Large intestine (tissue), 12 donors: ENCODE data around the gene RPLP1. TPM values are rescaled to one million over a fixed set of nuclear protein-coding genes. Genes with fewer than 3 reads are reported as not detected.

Experiments
- DNase-seq, 2 donors: peaks; one replicate each; pipeline versions ENCODE4 v3.0.0 to v3.0.0-alpha.2; 2013
- H3K27ac ChIP-seq: one replicate; pipeline ENCODE4 v1.5.1; 2013; ENCODE audit warnings: low read length
- H3K27me3 ChIP-seq: 2 replicates; pipeline ENCODE4 v1.6.1; 2013; ENCODE audit warnings: low read length; ENCODE audit not compliant: control insufficient read depth, insufficient read depth
- H3K36me3 ChIP-seq: 2 replicates; pipeline ENCODE4 v1.6.1; 2013; ENCODE audit warnings: low read length; ENCODE audit not compliant: control insufficient read depth, insufficient read depth
- H3K4me1 ChIP-seq: one replicate; pipeline ENCODE4 v1.6.1; 2013; ENCODE audit warnings: low read length; ENCODE audit not compliant: control insufficient read depth, insufficient read depth
- H3K4me3 ChIP-seq: one replicate; pipeline ENCODE4 v1.5.1; 2013; ENCODE audit warnings: low read length
- H3K9me3 ChIP-seq: one replicate; pipeline ENCODE4 v1.6.1; 2013; ENCODE audit warnings: mild to moderate bottlenecking, low read depth, low read length, moderate library complexity; ENCODE audit not compliant: control insufficient read depth
- WGBS: methylation state at CpG from one replicate; pipeline ENCODE4 v1.1.5; 2013; ENCODE audit warnings: low lambda C conversion rate; ENCODE audit not compliant: insufficient coverage; 5-methylcytosine and 5-hydroxymethylcytosine counted together
- long read RNA-seq, 11 donors: transcript quantifications; one replicate each; lab custom pipeline, GENCODE V29; 2026
- polyA plus RNA-seq: library from polyadenylated mRNA; unstranded; fragments of 120-200 nt; gene quantifications from one replicate; pipeline ENCODE4 v1.2.1, GENCODE V29; 2013

Gene RPLP1
- 2,101 TPM for polyA plus RNA-seq
- long read RNA-seq, donor 1, transcript RPLP1-202 (3 exons, 445 nt): minor isoform, 27 of 1,856 reads
- long read RNA-seq, donor 1, transcript RPLP1-204 (3 exons, 940 nt): minor isoform, 19 of 1,856 reads
- long read RNA-seq, donor 1, transcript RPLP1-201 (4 exons, 1,197 nt): major isoform, 1,645 of 1,856 reads
- long read RNA-seq, donor 1, partial matches to known transcripts: 69 of 1,856 reads
- long read RNA-seq, donor 1, other reads (novel, unspliced or antisense): 96 of 1,856 reads
- long read RNA-seq, donor 2, transcript RPLP1-202 (3 exons, 445 nt): minor isoform, 47 of 4,042 reads
- long read RNA-seq, donor 2, transcript RPLP1-201 (4 exons, 1,197 nt): major isoform, 3,540 of 4,042 reads
- long read RNA-seq, donor 2, transcript RPLP1-204 (3 exons, 940 nt): minor isoform, 74 of 4,042 reads
- long read RNA-seq, donor 2, partial matches to known transcripts: 192 of 4,042 reads
- long read RNA-seq, donor 2, other reads (novel, unspliced or antisense): 188 of 4,042 reads
- long read RNA-seq, donor 3: 0 reads
- long read RNA-seq, donor 4, transcript RPLP1-202 (3 exons, 445 nt): minor isoform, 10 of 447 reads
- long read RNA-seq, donor 4, transcript RPLP1-201 (4 exons, 1,197 nt): major isoform, 399 of 447 reads
- long read RNA-seq, donor 4, partial matches to known transcripts: 16 of 447 reads
- long read RNA-seq, donor 4, other reads (novel, unspliced or antisense): 19 of 447 reads
- long read RNA-seq, donor 5, transcript RPLP1-204 (3 exons, 940 nt): minor isoform, 11 of 1,736 reads
- long read RNA-seq, donor 5, transcript RPLP1-201 (4 exons, 1,197 nt): major isoform, 1,535 of 1,736 reads
- long read RNA-seq, donor 5, transcript RPLP1-202 (3 exons, 445 nt): minor isoform, 33 of 1,736 reads
- long read RNA-seq, donor 5, partial matches to known transcripts: 57 of 1,736 reads
- long read RNA-seq, donor 5, other reads (novel, unspliced or antisense): 100 of 1,736 reads
- long read RNA-seq, donor 6, transcript RPLP1-202 (3 exons, 445 nt): minor isoform, 34 of 3,677 reads
- long read RNA-seq, donor 6, transcript RPLP1-204 (3 exons, 940 nt): minor isoform, 78 of 3,677 reads
- long read RNA-seq, donor 6, transcript RPLP1-201 (4 exons, 1,197 nt): major isoform, 3,001 of 3,677 reads
- long read RNA-seq, donor 6, partial matches to known transcripts: 349 of 3,677 reads
- long read RNA-seq, donor 6, other reads (novel, unspliced or antisense): 215 of 3,677 reads
- long read RNA-seq, donor 7, transcript RPLP1-202 (3 exons, 445 nt): minor isoform, 25 of 1,808 reads
- long read RNA-seq, donor 7, transcript RPLP1-201 (4 exons, 1,197 nt): major isoform, 1,589 of 1,808 reads
- long read RNA-seq, donor 7, transcript RPLP1-204 (3 exons, 940 nt): minor isoform, 22 of 1,808 reads
- long read RNA-seq, donor 7, partial matches to known transcripts: 84 of 1,808 reads
- long read RNA-seq, donor 7, other reads (novel, unspliced or antisense): 88 of 1,808 reads
- long read RNA-seq, donor 8, transcript RPLP1-201 (4 exons, 1,197 nt): major isoform, 4,846 of 5,717 reads
- long read RNA-seq, donor 8, transcript RPLP1-202 (3 exons, 445 nt): minor isoform, 68 of 5,717 reads
- long read RNA-seq, donor 8, transcript RPLP1-204 (3 exons, 940 nt): minor isoform, 56 of 5,717 reads
- long read RNA-seq, donor 8, partial matches to known transcripts: 396 of 5,717 reads
- long read RNA-seq, donor 8, other reads (novel, unspliced or antisense): 351 of 5,717 reads
- long read RNA-seq, donor 9, transcript RPLP1-201 (4 exons, 1,197 nt): major isoform, 3,044 of 3,510 reads
- long read RNA-seq, donor 9, transcript RPLP1-204 (3 exons, 940 nt): minor isoform, 39 of 3,510 reads
- long read RNA-seq, donor 9, transcript RPLP1-202 (3 exons, 445 nt): minor isoform, 50 of 3,510 reads
- long read RNA-seq, donor 9, partial matches to known transcripts: 195 of 3,510 reads
- long read RNA-seq, donor 9, other reads (novel, unspliced or antisense): 182 of 3,510 reads
- long read RNA-seq, donor 10, transcript RPLP1-204 (3 exons, 940 nt): minor isoform, 50 of 3,541 reads
- long read RNA-seq, donor 10, transcript RPLP1-202 (3 exons, 445 nt): minor isoform, 29 of 3,541 reads
- long read RNA-seq, donor 10, transcript RPLP1-201 (4 exons, 1,197 nt): major isoform, 3,078 of 3,541 reads
- long read RNA-seq, donor 10, partial matches to known transcripts: 203 of 3,541 reads
- long read RNA-seq, donor 10, other reads (novel, unspliced or antisense): 180 of 3,541 reads
- long read RNA-seq, donor 11, transcript RPLP1-202 (3 exons, 445 nt): minor isoform, 29 of 2,420 reads
- long read RNA-seq, donor 11, transcript RPLP1-201 (4 exons, 1,197 nt): major isoform, 2,138 of 2,420 reads
- long read RNA-seq, donor 11, transcript RPLP1-204 (3 exons, 940 nt): minor isoform, 26 of 2,420 reads
- long read RNA-seq, donor 11, partial matches to known transcripts: 116 of 2,420 reads
- long read RNA-seq, donor 11, other reads (novel, unspliced or antisense): 110 of 2,420 reads

- no peaks in the 10 kb centered on the region for H3K27me3 ChIP-seq
- H3K27ac ChIP-seq: peak within 1 kb of the TSS; percentile 92
- H3K36me3 ChIP-seq: peaks cover 27% of the 10 kb centered on the region
- DNase-seq: peak; percentile 96 to 97
- WGBS: no CpG with 5 or more reads among the region's 77 CpGs
- peaks cover 14% of the 10 kb centered on the region for H3K4me1 ChIP-seq
- H3K4me3 ChIP-seq: peak within 1 kb of the TSS; percentile 77
- H3K9me3 ChIP-seq: no peaks in the 10 kb centered on the region
These were observed at the start of gene RPLP1 for GRCh38 chr15:69452692-69453521. Gene RPLP1 (plus strand): TSS chr15:69452818. CDS start chr15:69452949, 131 bp downstream.

GRCh38 chr15:69403594-69403993 lies 49.0 kb upstream of the RPLP1 start:
- Histone ChIP-seq H3K4me3 (no peak overlapping the region), H3K36me3 (no peaks in the 10 kb centered on the region), H3K27ac (no peak overlapping the region), H3K4me1 (no peaks in the 10 kb centered on the region), H3K27me3 (no peaks in the 10 kb centered on the region), H3K9me3 (no peaks in the 10 kb centered on the region)
- no CpG with 5 or more reads among the region's 4 CpGs for WGBS
- DNase-seq: no peak

DNA sequence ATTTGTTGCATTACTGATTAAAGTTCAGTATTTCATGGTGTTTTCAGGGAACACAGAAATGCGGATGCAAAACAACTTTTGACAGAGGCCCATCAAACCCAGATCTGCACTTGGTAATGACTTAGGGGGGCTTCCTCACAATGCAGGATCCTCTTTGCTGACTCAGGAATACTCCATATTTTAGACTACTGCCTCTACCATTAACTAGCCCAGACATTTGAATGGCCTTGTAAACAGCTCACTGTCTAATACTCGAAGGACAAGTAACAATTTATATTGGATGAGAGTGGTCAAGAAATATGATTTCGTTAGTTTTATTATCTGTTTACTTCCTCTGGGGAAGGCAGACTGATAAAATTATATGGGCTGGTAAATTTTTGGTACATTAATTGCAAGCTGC lies 47.5 kb upstream of the RPLP1 start:
- Histone ChIP-seq H3K4me1 (no peaks in the 10 kb centered on the region), H3K36me3 (no peaks in the 10 kb centered on the region), H3K27me3 (no peaks in the 10 kb centered on the region), H3K9me3 (no peaks in the 10 kb centered on the region), H3K4me3 (no peak overlapping the region), H3K27ac (no peak overlapping the region)
- 0% methylated on average over 1 of the region's 3 CpGs for WGBS
- no peak for DNase-seq

GRCh38 chr15:69407719-69408400 lies 44.8 kb upstream of the RPLP1 start:
- Histone ChIP-seq H3K27ac (no peak overlapping the region), H3K27me3 (no peaks in the 10 kb centered on the region), H3K4me3 (no peak overlapping the region), H3K36me3 (no peaks in the 10 kb centered on the region), H3K9me3 (no peaks in the 10 kb centered on the region), H3K4me1 (no peaks in the 10 kb centered on the region)
- 100% methylated on average over 1 of the region's 3 CpGs for WGBS
- no peak for DNase-seq

DNA sequence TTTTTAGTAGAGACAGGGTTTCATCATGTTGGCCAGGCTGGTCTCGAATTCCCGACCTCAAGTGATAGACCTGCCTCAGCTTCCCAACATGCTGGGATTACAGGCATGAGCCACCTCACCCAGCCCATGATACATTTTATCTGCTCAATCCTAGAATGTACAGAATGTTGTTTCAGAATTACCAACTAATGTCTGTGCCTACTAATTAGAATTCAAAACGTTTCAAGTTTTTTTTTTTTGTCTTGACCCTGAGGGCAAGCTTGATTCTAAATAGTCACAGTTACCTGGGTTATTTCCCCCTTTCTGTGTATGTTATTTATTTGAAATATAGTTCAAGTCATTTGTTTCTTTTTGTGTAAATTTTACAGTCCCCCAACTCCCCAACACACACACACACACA lies 43.8 kb upstream of the RPLP1 start:
- Histone ChIP-seq H3K27ac (no peak overlapping the region), H3K4me1 (no peaks in the 10 kb centered on the region), H3K9me3 (no peaks in the 10 kb centered on the region), H3K27me3 (no peaks in the 10 kb centered on the region), H3K4me3 (no peak overlapping the region), H3K36me3 (no peaks in the 10 kb centered on the region)
- 50% methylated on average over 1 of the region's 3 CpGs for WGBS
- DNase-seq: no peak

DNA sequence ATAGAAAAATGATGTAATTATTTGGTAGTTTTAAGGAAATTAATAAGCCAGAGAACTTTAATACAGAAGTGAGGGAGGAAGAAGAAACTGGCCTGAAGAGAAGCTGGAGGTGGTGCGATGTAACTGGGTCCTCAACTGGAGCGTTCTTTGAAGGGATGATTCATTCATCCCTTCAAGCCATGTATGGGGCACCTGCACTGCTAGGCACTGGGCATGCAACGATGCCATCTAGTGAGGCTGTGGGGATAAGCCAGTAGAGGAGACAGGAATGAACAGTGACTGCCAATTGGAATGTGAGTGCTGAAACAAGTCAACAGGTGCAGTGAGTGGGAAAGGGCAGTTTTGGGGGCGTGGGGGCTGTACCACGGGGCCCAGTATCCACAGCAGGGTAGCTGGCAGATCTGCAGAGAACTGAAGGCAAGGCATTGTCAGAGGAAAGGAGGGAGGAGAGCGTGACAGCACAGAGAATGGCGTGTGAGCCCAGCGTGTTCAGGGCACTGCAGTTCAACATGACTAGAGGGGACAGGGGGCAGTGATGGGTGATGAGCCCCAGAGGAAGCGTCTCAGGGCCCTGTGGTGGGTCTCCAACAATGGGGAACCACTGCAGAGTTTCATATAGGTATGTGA lies 42.3 kb upstream of the RPLP1 start:
- Histone ChIP-seq H3K27me3 (no peaks in the 10 kb centered on the region), H3K4me3 (no peak overlapping the region), H3K36me3 (no peaks in the 10 kb centered on the region), H3K9me3 (no peaks in the 10 kb centered on the region), H3K4me1 (no peaks in the 10 kb centered on the region), H3K27ac (no peak overlapping the region)
- WGBS: 60% methylated on average over 1 of the region's 9 CpGs
- DNase-seq: no peak

DNA sequence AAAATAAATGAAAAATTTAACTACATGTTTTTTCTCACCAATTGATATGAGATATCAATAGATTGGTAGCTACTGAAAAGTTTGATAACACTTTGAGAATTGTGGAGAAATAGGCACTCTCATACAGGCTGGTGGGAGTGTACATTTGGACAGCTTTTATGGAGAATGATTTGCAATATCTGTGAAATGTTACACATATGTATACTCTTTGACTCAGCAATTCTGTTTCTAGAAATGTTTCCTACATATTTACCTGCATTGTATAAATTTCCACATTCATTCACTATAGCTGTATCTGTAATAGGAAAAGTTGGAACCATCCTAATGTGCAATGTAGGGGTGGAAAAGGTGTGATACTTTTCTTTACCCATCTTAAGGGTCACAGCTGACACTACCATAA lies 40.3 kb upstream of the RPLP1 start:
- Histone ChIP-seq H3K27me3 (no peaks in the 10 kb centered on the region), H3K9me3 (no peaks in the 10 kb centered on the region), H3K27ac (no peak overlapping the region), H3K36me3 (no peaks in the 10 kb centered on the region), H3K4me3 (no peak overlapping the region), H3K4me1 (no peaks in the 10 kb centered on the region)
- DNase-seq: no peak
